Measurements from ENCODE around the gene NFIA. TPM values are rescaled to one million over a fixed set of nuclear protein-coding genes. Genes with fewer than 3 reads are reported as not detected.
A peak's percentile ranks its signal among the peaks of the same experiment; 100 is the strongest.

The NFIA gene
- polyA plus RNA-seq, 1 donor, result 9.6 TPM

- no peak overlapping the region for H3K4me3 ChIP-seq (ENCODE audit: low read length)
- no peaks in the 10 kb centered on the region for H3K27me3 ChIP-seq (ENCODE audit: control insufficient read depth, insufficient read depth, low read length)
- 84% methylated on average over 2 of the region's 6 CpGs for WGBS (ENCODE audit: insufficient coverage, low lambda C conversion rate)
- H3K27ac ChIP-seq (ENCODE audit: low read length), result no peak overlapping the region
- no peaks in the 10 kb centered on the region for H3K36me3 ChIP-seq (ENCODE audit: control insufficient read depth, insufficient read depth, low read length)
- no peaks in the 10 kb centered on the region for H3K4me1 ChIP-seq (ENCODE audit: control insufficient read depth, insufficient read depth, low read length)
- H3K9me3 ChIP-seq (ENCODE audit: control insufficient read depth, low read depth, low read length), result no peaks in the 10 kb centered on the region
- DNase-seq, result no peak
Measured at GRCh38 chr1:61192663-61193330, 110.4 kb downstream of the NFIA start.

- H3K4me3 ChIP-seq (ENCODE audit: low read length), result no peak overlapping the region
- WGBS (ENCODE audit: insufficient coverage, low lambda C conversion rate), result no CpG with 5 or more reads among the region's 1 CpG
- H3K36me3 ChIP-seq (ENCODE audit: control insufficient read depth, insufficient read depth, low read length), result no peaks in the 10 kb centered on the region
- H3K27ac ChIP-seq (ENCODE audit: low read length), result no peak overlapping the region
- H3K27me3 ChIP-seq (ENCODE audit: control insufficient read depth, insufficient read depth, low read length), result no peaks in the 10 kb centered on the region
- DNase-seq, result no peak
- no peaks in the 10 kb centered on the region for H3K4me1 ChIP-seq (ENCODE audit: control insufficient read depth, insufficient read depth, low read length)
- no peaks in the 10 kb centered on the region for H3K9me3 ChIP-seq (ENCODE audit: control insufficient read depth, low read depth, low read length)
Measured at GRCh38 chr1:61193808-61194207, 111.4 kb downstream of the NFIA start.

- H3K4me1 ChIP-seq (ENCODE audit: control insufficient read depth, insufficient read depth, low read length), result no peaks in the 10 kb centered on the region
- H3K4me3 ChIP-seq (ENCODE audit: low read length), result no peak overlapping the region
- no peak overlapping the region for H3K27ac ChIP-seq (ENCODE audit: low read length)
- H3K9me3 ChIP-seq (ENCODE audit: control insufficient read depth, low read depth, low read length), result no peaks in the 10 kb centered on the region
- H3K27me3 ChIP-seq (ENCODE audit: control insufficient read depth, insufficient read depth, low read length), result no peaks in the 10 kb centered on the region
- no peaks in the 10 kb centered on the region for H3K36me3 ChIP-seq (ENCODE audit: control insufficient read depth, insufficient read depth, low read length)
- WGBS (ENCODE audit: insufficient coverage, low lambda C conversion rate), result 80% methylated on average over 1 of the region's 8 CpGs
- DNase-seq, result no peak
Measured at GRCh38 chr1:61198554-61198953, 116.2 kb downstream of the NFIA start.

GRCh38 chr1:61201035-61201434 is 118.7 kb downstream of the NFIA start:
- DNase-seq, result no peak
- no peaks in the 10 kb centered on the region for H3K36me3 ChIP-seq (ENCODE audit: control insufficient read depth, insufficient read depth, low read length)
- H3K27ac ChIP-seq (ENCODE audit: low read length), result no peak overlapping the region
- H3K4me1 ChIP-seq (ENCODE audit: control insufficient read depth, insufficient read depth, low read length), result peaks cover 3% of the 10 kb centered on the region
- no peaks in the 10 kb centered on the region for H3K9me3 ChIP-seq (ENCODE audit: control insufficient read depth, low read depth, low read length)
- 96% methylated on average over 4 of the region's 5 CpGs for WGBS (ENCODE audit: insufficient coverage, low lambda C conversion rate)
- H3K4me3 ChIP-seq (ENCODE audit: low read length), result no peak overlapping the region
- H3K27me3 ChIP-seq (ENCODE audit: control insufficient read depth, insufficient read depth, low read length), result no peaks in the 10 kb centered on the region

GRCh38 chr1:61202854-61203598 is 120.7 kb downstream of the NFIA start:
- no peak for DNase-seq
- Histone ChIP-seq H3K27ac (ENCODE audit: low read length) (peak overlapping the region; percentile 11), H3K4me3 (ENCODE audit: low read length) (no peak overlapping the region), H3K36me3 (ENCODE audit: control insufficient read depth, insufficient read depth, low read length) (no peaks in the 10 kb centered on the region), H3K27me3 (ENCODE audit: control insufficient read depth, insufficient read depth, low read length) (no peaks in the 10 kb centered on the region), H3K4me1 (ENCODE audit: control insufficient read depth, insufficient read depth, low read length) (peaks cover 3% of the 10 kb centered on the region), H3K9me3 (ENCODE audit: control insufficient read depth, low read depth, low read length) (no peaks in the 10 kb centered on the region)
- WGBS (ENCODE audit: insufficient coverage, low lambda C conversion rate), result 86% methylated on average over 6 of the region's 11 CpGs

GRCh38 chr1:61204528-61204927 is 122.2 kb downstream of the NFIA start:
- H3K36me3 ChIP-seq (ENCODE audit: control insufficient read depth, insufficient read depth, low read length), result no peaks in the 10 kb centered on the region
- no peak overlapping the region for H3K27ac ChIP-seq (ENCODE audit: low read length)
- H3K9me3 ChIP-seq (ENCODE audit: control insufficient read depth, low read depth, low read length), result no peaks in the 10 kb centered on the region
- H3K27me3 ChIP-seq (ENCODE audit: control insufficient read depth, insufficient read depth, low read length), result no peaks in the 10 kb centered on the region
- 90% methylated on average over 1 of the region's 1 CpG for WGBS (ENCODE audit: insufficient coverage, low lambda C conversion rate)
- H3K4me1 ChIP-seq (ENCODE audit: control insufficient read depth, insufficient read depth, low read length), result peaks cover 3% of the 10 kb centered on the region
- DNase-seq, result peak; percentile 49 to 66
- H3K4me3 ChIP-seq (ENCODE audit: low read length), result no peak overlapping the region

- Histone ChIP-seq H3K4me1 (ENCODE audit: control insufficient read depth, insufficient read depth, low read length) (peaks cover 3% of the 10 kb centered on the region), H3K36me3 (ENCODE audit: control insufficient read depth, insufficient read depth, low read length) (no peaks in the 10 kb centered on the region), H3K9me3 (ENCODE audit: control insufficient read depth, low read depth, low read length) (no peaks in the 10 kb centered on the region), H3K4me3 (ENCODE audit: low read length) (no peak overlapping the region), H3K27me3 (ENCODE audit: control insufficient read depth, insufficient read depth, low read length) (no peaks in the 10 kb centered on the region), H3K27ac (ENCODE audit: low read length) (no peak overlapping the region)
- no peak for DNase-seq
- WGBS (ENCODE audit: insufficient coverage, low lambda C conversion rate), result 89% methylated on average over 3 of the region's 5 CpGs
Measured at GRCh38 chr1:61207416-61207815, 125.1 kb downstream of the NFIA start.

- no peaks in the 10 kb centered on the region for H3K36me3 ChIP-seq (ENCODE audit: control insufficient read depth, insufficient read depth, low read length)
- H3K4me1 ChIP-seq (ENCODE audit: control insufficient read depth, insufficient read depth, low read length), result peaks cover 3% of the 10 kb centered on the region
- no peak overlapping the region for H3K27ac ChIP-seq (ENCODE audit: low read length)
- H3K27me3 ChIP-seq (ENCODE audit: control insufficient read depth, insufficient read depth, low read length), result no peaks in the 10 kb centered on the region
- no peaks in the 10 kb centered on the region for H3K9me3 ChIP-seq (ENCODE audit: control insufficient read depth, low read depth, low read length)
- DNase-seq, result no peak
- no peak overlapping the region for H3K4me3 ChIP-seq (ENCODE audit: low read length)
Measured at GRCh38 chr1:61208172-61208571, 125.8 kb downstream of the NFIA start.

GRCh38 chr1:61208831-61209230 is 126.5 kb downstream of the NFIA start:
- no peak overlapping the region for H3K27ac ChIP-seq (ENCODE audit: low read length)
- no peak for DNase-seq
- H3K4me1 ChIP-seq (ENCODE audit: control insufficient read depth, insufficient read depth, low read length), result peaks cover 3% of the 10 kb centered on the region
- 100% methylated on average over 1 of the region's 2 CpGs for WGBS (ENCODE audit: insufficient coverage, low lambda C conversion rate)
- H3K36me3 ChIP-seq (ENCODE audit: control insufficient read depth, insufficient read depth, low read length), result no peaks in the 10 kb centered on the region
- H3K9me3 ChIP-seq (ENCODE audit: control insufficient read depth, low read depth, low read length), result no peaks in the 10 kb centered on the region
- no peaks in the 10 kb centered on the region for H3K27me3 ChIP-seq (ENCODE audit: control insufficient read depth, insufficient read depth, low read length)
- no peak overlapping the region for H3K4me3 ChIP-seq (ENCODE audit: low read length)

- no peak overlapping the region for H3K4me3 ChIP-seq (ENCODE audit: low read length)
- no peaks in the 10 kb centered on the region for H3K36me3 ChIP-seq (ENCODE audit: control insufficient read depth, insufficient read depth, low read length)
- no CpG with 5 or more reads among the region's 3 CpGs for WGBS (ENCODE audit: insufficient coverage, low lambda C conversion rate)
- no peaks in the 10 kb centered on the region for H3K9me3 ChIP-seq (ENCODE audit: control insufficient read depth, low read depth, low read length)
- H3K4me1 ChIP-seq (ENCODE audit: control insufficient read depth, insufficient read depth, low read length), result no peaks in the 10 kb centered on the region
- no peaks in the 10 kb centered on the region for H3K27me3 ChIP-seq (ENCODE audit: control insufficient read depth, insufficient read depth, low read length)
- no peak overlapping the region for H3K27ac ChIP-seq (ENCODE audit: low read length)
- DNase-seq, result no peak
Measured at GRCh38 chr1:61210435-61211154, 128.2 kb downstream of the NFIA start.

Measured in large intestine (tissue), 3 donors.